ENCODE results near the gene HIVEP3.
"Not testable (repeated sequence)": the region's sequence is repeated elsewhere in the genome, so short reads cannot be mapped to it uniquely, and the experiment has no call there.

HIVEP3 gene

GRCh38 chr1:41925712-41926111, 7.0 kb upstream of the HIVEP3 start:
- Histone ChIP-seq H3K4me2 (ENCODE audit: low read length) (no peak overlapping the region), H3K4me3 (ENCODE audit: low read depth, low read length, poor library complexity, severe bottlenecking) (no peak overlapping the region), H3K27me3 (ENCODE audit: insufficient read depth, low read length) (no peaks in the 10 kb centered on the region), H4K20me1 (ENCODE audit: insufficient read depth, low read length) (no peaks in the 10 kb centered on the region), H3K9me3 (ENCODE audit: low read length) (no peaks in the 10 kb centered on the region), H3K4me1 (ENCODE audit: insufficient read depth, low read length, severe bottlenecking) (no peaks in the 10 kb centered on the region), H2AFZ (ENCODE audit: low read length) (no peak overlapping the region), H3K36me3 (ENCODE audit: insufficient read depth, low read length) (no peaks in the 10 kb centered on the region), H3K9me2 (ENCODE audit: low read depth, low read length) (no peaks in the 10 kb centered on the region), H3K27ac (ENCODE audit: low read depth, low read length, poor library complexity, severe bottlenecking) (no peak overlapping the region), H3K79me2 (ENCODE audit: insufficient read depth, low read length) (no peaks in the 10 kb centered on the region), H3K9ac (ENCODE audit: low read length) (no peak overlapping the region), H3F3A (ENCODE audit: insufficient read depth, low read length) (no peaks in the 10 kb centered on the region)
- no peak for TF ChIP-seq EZH2 (IDR thresholded peaks at IDR 0.05; ENCODE audit: borderline replicate concordance, low read length)
- no peak for TF ChIP-seq CTCF (IDR thresholded peaks at IDR 0.05; ENCODE audit: low read length)

GRCh38 chr1:41924911-41925310, 6.2 kb upstream of the HIVEP3 start:
- no peak for TF ChIP-seq CTCF (IDR thresholded peaks at IDR 0.05; ENCODE audit: low read length)
- TF ChIP-seq EZH2 (IDR thresholded peaks at IDR 0.05; ENCODE audit: borderline replicate concordance, low read length), result no peak

GRCh38 chr1:41921271-41921670, 2.5 kb upstream of the HIVEP3 start:
- H3K4me3 ChIP-seq (ENCODE audit: low read depth, low read length, poor library complexity, severe bottlenecking); H2AFZ ChIP-seq (ENCODE audit: low read length); H3K36me3 ChIP-seq (ENCODE audit: insufficient read depth, low read length); H3K27me3 ChIP-seq (ENCODE audit: insufficient read depth, low read length); H3K9ac ChIP-seq (ENCODE audit: low read length); H3K27ac ChIP-seq (ENCODE audit: low read depth, low read length, poor library complexity, severe bottlenecking); H3K9me3 ChIP-seq (ENCODE audit: low read length); H3F3A ChIP-seq (ENCODE audit: insufficient read depth, low read length); H3K4me2 ChIP-seq (ENCODE audit: low read length); H3K4me1 ChIP-seq (ENCODE audit: insufficient read depth, low read length, severe bottlenecking); H3K79me2 ChIP-seq (ENCODE audit: insufficient read depth, low read length); H4K20me1 ChIP-seq (ENCODE audit: insufficient read depth, low read length); H3K9me2 ChIP-seq (ENCODE audit: low read depth, low read length): not testable (repeated sequence)

More at GRCh38 chr1:41924911-41925310, 6.2 kb upstream of the HIVEP3 start:
- no peaks in the 10 kb centered on the region for H3F3A ChIP-seq (ENCODE audit: insufficient read depth, low read length)
- no peak overlapping the region for H3K9ac ChIP-seq (ENCODE audit: low read length)
- no peak overlapping the region for H3K27ac ChIP-seq (ENCODE audit: low read depth, low read length, poor library complexity, severe bottlenecking)
- no peak overlapping the region for H3K4me2 ChIP-seq (ENCODE audit: low read length)
- H3K27me3 ChIP-seq (ENCODE audit: insufficient read depth, low read length), result no peaks in the 10 kb centered on the region
- H3K79me2 ChIP-seq (ENCODE audit: insufficient read depth, low read length), result no peaks in the 10 kb centered on the region
- H4K20me1 ChIP-seq (ENCODE audit: insufficient read depth, low read length), result no peaks in the 10 kb centered on the region
- no peaks in the 10 kb centered on the region for H3K9me2 ChIP-seq (ENCODE audit: low read depth, low read length)
- H3K4me3 ChIP-seq (ENCODE audit: low read depth, low read length, poor library complexity, severe bottlenecking), result no peak overlapping the region
- no peaks in the 10 kb centered on the region for H3K36me3 ChIP-seq (ENCODE audit: insufficient read depth, low read length)
- no peaks in the 10 kb centered on the region for H3K4me1 ChIP-seq (ENCODE audit: insufficient read depth, low read length, severe bottlenecking)
- H2AFZ ChIP-seq (ENCODE audit: low read length), result no peak overlapping the region
- H3K9me3 ChIP-seq (ENCODE audit: low read length), result no peaks in the 10 kb centered on the region

- H3K79me2 ChIP-seq (ENCODE audit: insufficient read depth, low read length), result no peaks in the 10 kb centered on the region
- H3K4me1 ChIP-seq (ENCODE audit: insufficient read depth, low read length, severe bottlenecking), result no peaks in the 10 kb centered on the region
- H4K20me1 ChIP-seq (ENCODE audit: insufficient read depth, low read length), result no peaks in the 10 kb centered on the region
- H3K27ac ChIP-seq (ENCODE audit: low read depth, low read length, poor library complexity, severe bottlenecking), result no peak overlapping the region
- H3K9ac ChIP-seq (ENCODE audit: low read length), result no peak overlapping the region
- no peaks in the 10 kb centered on the region for H3K9me3 ChIP-seq (ENCODE audit: low read length)
- no peaks in the 10 kb centered on the region for H3K36me3 ChIP-seq (ENCODE audit: insufficient read depth, low read length)
- H3F3A ChIP-seq (ENCODE audit: insufficient read depth, low read length), result no peaks in the 10 kb centered on the region
- H3K9me2 ChIP-seq (ENCODE audit: low read depth, low read length), result no peaks in the 10 kb centered on the region
- no peak overlapping the region for H3K4me3 ChIP-seq (ENCODE audit: low read depth, low read length, poor library complexity, severe bottlenecking)
- H3K4me2 ChIP-seq (ENCODE audit: low read length), result no peak overlapping the region
- H3K27me3 ChIP-seq (ENCODE audit: insufficient read depth, low read length), result no peaks in the 10 kb centered on the region
- H2AFZ ChIP-seq (ENCODE audit: low read length), result no peak overlapping the region
- TF ChIP-seq CTCF (IDR thresholded peaks at IDR 0.05; ENCODE audit: low read length) (no peak), EZH2 (IDR thresholded peaks at IDR 0.05; ENCODE audit: borderline replicate concordance, low read length) (no peak)
Measured at GRCh38 chr1:41920658-41921057, 1.9 kb upstream of the HIVEP3 start.

Data from OCI-LY1 (cell line).